ENCODE measurements around the gene PCLAF.
A peak's percentile ranks its signal among the peaks of the same experiment; 100 is the strongest.
"Not testable (repeated sequence)": the region's sequence is repeated elsewhere in the genome, so short reads cannot be mapped to it uniquely, and the experiment has no call there.

PCLAF gene

GRCh38 chr15:64400583-64400982, 19.3 kb upstream of the PCLAF start:
- no peak overlapping the region for H3K4me3 ChIP-seq (IDR thresholded peaks at IDR 0.05; ENCODE audit: insufficient read depth, low read depth, low read length)
- no peak overlapping the region; the same call in 1 of the 2 replicates for H3K27ac ChIP-seq
- no peaks in the 10 kb centered on the region for H3K4me1 ChIP-seq (ENCODE audit: low read depth, poor library complexity, severe bottlenecking)
- no peak overlapping the region for H3K4me2 ChIP-seq
- no peaks in the 10 kb centered on the region for H3K27me3 ChIP-seq (ENCODE audit: insufficient read depth, low read depth)
- H3K9ac ChIP-seq: no peak overlapping the region
- H3K36me3 ChIP-seq (ENCODE audit: insufficient read depth): peaks cover 5% of the 10 kb centered on the region; the same call in 1 of the 2 replicates
- no peak overlapping the region for H2AFZ ChIP-seq (ENCODE audit: low read depth)
- H3K79me2 ChIP-seq (ENCODE audit: insufficient read depth, low read depth): no peaks in the 10 kb centered on the region
- no peaks in the 10 kb centered on the region for H4K20me1 ChIP-seq (ENCODE audit: insufficient read depth)
- no peak for TF ChIP-seq CTCF (conservative IDR thresholded peaks at IDR 0.05; ENCODE audit: low read depth, low read length)

GRCh38 chr15:64398575-64398974, 17.3 kb upstream of the PCLAF start:
- Histone ChIP-seq H4K20me1 (ENCODE audit: insufficient read depth) (no peaks in the 10 kb centered on the region), H3K79me2 (ENCODE audit: insufficient read depth, low read depth) (no peaks in the 10 kb centered on the region), H3K9ac (no peak overlapping the region), H3K36me3 (ENCODE audit: insufficient read depth) (peaks cover 5% of the 10 kb centered on the region; the same call in 1 of the 2 replicates), H3K4me1 (ENCODE audit: low read depth, poor library complexity, severe bottlenecking) (no peaks in the 10 kb centered on the region), H3K27ac (no peak overlapping the region), H2AFZ (ENCODE audit: low read depth) (no peak overlapping the region), H3K4me2 (no peak overlapping the region), H3K27me3 (ENCODE audit: insufficient read depth, low read depth) (no peaks in the 10 kb centered on the region), H3K4me3 (IDR thresholded peaks at IDR 0.05; ENCODE audit: insufficient read depth, low read depth, low read length) (no peak overlapping the region)
- no peak for TF ChIP-seq CTCF (conservative IDR thresholded peaks at IDR 0.05; ENCODE audit: low read depth, low read length)

DNA sequence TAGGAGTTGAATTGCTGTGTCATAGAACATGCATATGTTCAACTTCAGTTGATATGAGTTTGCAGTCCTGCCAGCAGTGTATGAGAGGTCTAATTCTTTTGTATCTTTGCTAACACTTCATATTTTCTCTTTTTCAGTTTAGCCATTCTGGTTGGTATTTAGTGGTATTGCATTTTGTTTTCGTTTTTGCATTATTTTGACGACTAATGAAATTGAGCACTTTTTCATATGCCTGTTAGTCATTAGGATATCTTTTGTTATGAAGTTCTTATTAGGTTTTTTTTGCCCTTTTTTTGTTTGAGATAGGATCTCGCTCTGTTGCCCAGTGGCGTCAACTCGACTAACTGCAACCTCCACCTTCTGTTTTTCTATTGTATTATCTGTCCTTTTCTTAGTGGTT, 15.5 kb upstream of the PCLAF start:
- H3K27me3 ChIP-seq (ENCODE audit: insufficient read depth, low read depth): no peaks in the 10 kb centered on the region
- no peak overlapping the region for H3K27ac ChIP-seq
- H3K4me2 ChIP-seq: no peak overlapping the region
- no peak overlapping the region for H3K9ac ChIP-seq
- H3K79me2 ChIP-seq (ENCODE audit: insufficient read depth, low read depth): no peaks in the 10 kb centered on the region
- H3K4me3 ChIP-seq (IDR thresholded peaks at IDR 0.05; ENCODE audit: insufficient read depth, low read depth, low read length): no peak overlapping the region
- peaks cover 5% of the 10 kb centered on the region; the same call in 1 of the 2 replicates for H3K36me3 ChIP-seq (ENCODE audit: insufficient read depth)
- H2AFZ ChIP-seq (ENCODE audit: low read depth): no peak overlapping the region
- no peaks in the 10 kb centered on the region for H4K20me1 ChIP-seq (ENCODE audit: insufficient read depth)
- no peak for TF ChIP-seq CTCF (conservative IDR thresholded peaks at IDR 0.05; ENCODE audit: low read depth, low read length)
- no peaks in the 10 kb centered on the region for H3K4me1 ChIP-seq (ENCODE audit: low read depth, poor library complexity, severe bottlenecking)

DNA sequence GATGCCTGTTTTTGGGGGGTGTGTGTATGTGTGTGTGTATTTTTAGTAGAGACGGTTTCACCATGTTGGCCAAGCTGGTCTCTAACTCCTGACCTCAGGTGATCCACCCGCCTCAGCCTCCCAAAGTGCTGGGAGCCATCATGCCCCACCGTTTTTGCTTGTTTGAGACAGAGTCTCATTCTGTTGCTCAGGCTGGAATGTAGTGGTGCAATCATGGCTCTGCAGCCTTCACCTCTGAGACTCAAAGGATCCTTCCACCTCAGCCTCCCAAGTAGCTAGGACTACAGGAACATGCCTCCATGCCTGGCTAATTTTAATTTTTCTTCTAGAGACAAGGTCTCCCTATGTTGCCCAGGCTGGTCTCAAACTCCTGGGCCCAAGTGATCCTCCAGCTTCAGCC, 11.2 kb upstream of the PCLAF start:
- H3K36me3 ChIP-seq (ENCODE audit: insufficient read depth); H3K4me2 ChIP-seq; H4K20me1 ChIP-seq (ENCODE audit: insufficient read depth); H3K27me3 ChIP-seq (ENCODE audit: insufficient read depth, low read depth); H3K27ac ChIP-seq; H3K9ac ChIP-seq; H2AFZ ChIP-seq (ENCODE audit: low read depth); H3K4me3 ChIP-seq (IDR thresholded peaks at IDR 0.05; ENCODE audit: insufficient read depth, low read depth, low read length): not testable (repeated sequence)
- Histone ChIP-seq H3K79me2 (ENCODE audit: insufficient read depth, low read depth) (peaks cover 17% of the 10 kb centered on the region), H3K4me1 (ENCODE audit: low read depth, poor library complexity, severe bottlenecking) (peaks cover 10% of the 10 kb centered on the region)

DNA sequence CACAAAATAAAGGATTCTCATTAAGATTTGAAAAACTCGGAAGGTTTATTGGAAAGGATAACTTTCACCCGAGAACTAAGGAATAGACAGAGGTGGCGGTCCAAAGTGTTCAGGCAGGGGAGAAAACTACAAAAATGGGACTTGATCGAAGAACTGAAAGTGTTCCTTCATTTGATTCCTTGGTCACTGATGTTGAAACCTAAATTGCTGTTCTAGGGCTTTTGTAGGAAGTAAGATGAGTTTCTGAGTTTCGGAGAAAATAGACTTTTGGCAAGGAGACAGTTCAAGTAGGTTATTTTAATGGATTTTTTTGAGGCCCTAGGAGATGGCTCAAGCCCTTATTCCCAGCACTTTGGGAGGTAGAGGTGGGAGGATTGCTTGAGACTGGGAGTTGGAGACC, 7.8 kb upstream of the PCLAF start:
- Histone ChIP-seq H3K79me2 (ENCODE audit: insufficient read depth, low read depth) (peaks cover 17% of the 10 kb centered on the region), H2AFZ (ENCODE audit: low read depth) (no peak overlapping the region), H3K27me3 (ENCODE audit: insufficient read depth, low read depth) (no peaks in the 10 kb centered on the region), H3K4me2 (peak overlapping the region; percentile 62; the same call in 1 of the 2 replicates), H3K27ac (no peak overlapping the region), H3K4me1 (ENCODE audit: low read depth, poor library complexity, severe bottlenecking) (peaks cover 10% of the 10 kb centered on the region), H3K9ac (no peak overlapping the region), H3K36me3 (ENCODE audit: insufficient read depth) (no peaks in the 10 kb centered on the region), H3K4me3 (IDR thresholded peaks at IDR 0.05; ENCODE audit: insufficient read depth, low read depth, low read length) (no peak overlapping the region), H4K20me1 (ENCODE audit: insufficient read depth) (no peaks in the 10 kb centered on the region)
- TF ChIP-seq CTCF (conservative IDR thresholded peaks at IDR 0.05; ENCODE audit: low read depth, low read length): no peak
